Hair follicle dermal papilla cell (primary cell): ENCODE measurements around the gene SLC38A9. TPM values are rescaled to one million over a fixed set of nuclear protein-coding genes. Genes with fewer than 3 reads are reported as not detected.

ENCODE experiments used
- small RNA-seq: library from RNA; depleted of rRNA; stranded (forward); fragments of <200 nt; gene quantifications from one replicate; pipeline ENCODE3, GENCODE V24; 2012
- total RNA-seq: library from RNA; depleted of rRNA; stranded (reverse); fragments of >200 nt; gene quantifications from 2 replicates; pipeline ENCODE4 v1.2.3, GENCODE V29; 2012

The SLC38A9 gene, protein sequence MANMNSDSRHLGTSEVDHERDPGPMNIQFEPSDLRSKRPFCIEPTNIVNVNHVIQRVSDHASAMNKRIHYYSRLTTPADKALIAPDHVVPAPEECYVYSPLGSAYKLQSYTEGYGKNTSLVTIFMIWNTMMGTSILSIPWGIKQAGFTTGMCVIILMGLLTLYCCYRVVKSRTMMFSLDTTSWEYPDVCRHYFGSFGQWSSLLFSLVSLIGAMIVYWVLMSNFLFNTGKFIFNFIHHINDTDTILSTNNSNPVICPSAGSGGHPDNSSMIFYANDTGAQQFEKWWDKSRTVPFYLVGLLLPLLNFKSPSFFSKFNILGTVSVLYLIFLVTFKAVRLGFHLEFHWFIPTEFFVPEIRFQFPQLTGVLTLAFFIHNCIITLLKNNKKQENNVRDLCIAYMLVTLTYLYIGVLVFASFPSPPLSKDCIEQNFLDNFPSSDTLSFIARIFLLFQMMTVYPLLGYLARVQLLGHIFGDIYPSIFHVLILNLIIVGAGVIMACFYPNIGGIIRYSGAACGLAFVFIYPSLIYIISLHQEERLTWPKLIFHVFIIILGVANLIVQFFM
- 42.0 and 51.9 TPM in 2 replicates for total RNA-seq

GRCh38 chr5:55712023-55712859 is at the start of gene SLC38A9:
TSS of gene SLC38A9 (minus strand) at chr5:55712324. CDS start at chr5:55697958, 14,366 bp downstream.

DNA sequence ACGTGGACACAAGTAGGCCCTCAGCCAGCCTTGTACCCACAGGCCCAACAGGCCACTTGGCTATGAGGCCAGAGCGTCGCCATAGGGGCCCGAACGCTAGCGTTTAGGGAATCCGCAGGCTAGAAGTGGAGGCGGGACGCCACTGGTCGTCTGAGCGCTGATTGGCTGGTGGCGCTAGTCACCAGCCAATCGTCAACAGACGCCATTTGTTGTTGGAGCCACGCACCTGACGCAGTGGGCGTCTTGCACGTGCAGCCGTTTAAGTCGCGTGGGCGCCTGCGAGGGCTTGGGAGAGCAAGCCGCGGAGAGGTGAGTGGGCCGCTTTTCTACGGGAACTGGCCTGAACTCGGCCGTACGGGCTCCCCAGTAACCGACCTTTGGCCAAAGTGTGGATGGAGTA is 25.7 kb upstream of the SLC38A9 start, which contains the start of gene DDX4:
DDX4 (plus strand) TSS at position 269 of the 400 bp plus-strand sequence. CDS start 903 bp downstream, outside the sequence.

Small RNA genes within 50 kb of the gene (small RNA-seq; reads per million reads assigned to genes)
- not detected for gene AC016632.1

Other genes with a start within 250 kb of the SLC38A9 start
- gene PLPP1, start 177.4 kb downstream of the SLC38A9 start, total RNA-seq: 156 and 228 TPM in 2 replicates
- gene DDX4, start 25.7 kb upstream of the SLC38A9 start, total RNA-seq: 0.32 TPM in 1 of 2 replicates, not detected in the other
- gene IL31RA, start 139.0 kb upstream of the SLC38A9 start, total RNA-seq: 14.0 and 16.0 TPM in 2 replicates